Activated CD8-positive, alpha-beta memory T cell treated with anti-CD3 and anti-CD28 coated beads, Interleukin-2, amount 10 ng/mL, durations not matched to agents 7 days and 5 days (primary cell): ENCODE data around the gene PSD. TPM values are rescaled to one million over a fixed set of nuclear protein-coding genes. Genes with fewer than 3 reads are reported as not detected.
A peak's percentile ranks its signal among the peaks of the same experiment; 100 is the strongest.

Source experiments
- ATAC-seq: fragments of 150-1000 bp; cut with Tn5 transposase; one replicate; pipeline ENCODE4 v1.10.0; 2021; ENCODE audit warnings: moderate library complexity
- CTCF ChIA-PET: fragments of 350-600 bp; sonication (Branson Sonifier 250); formaldehyde crosslinking; loops from one replicate; lab custom pipeline; 2021; ENCODE audit warnings: antibody characterized with exemption; lab: Charles Lee
- DNase-seq: peaks from one replicate; pipeline ENCODE4 v3.0.0-alpha.2; 2020
- H3K27ac Mint-ChIP-seq: one replicate; pipeline ENCODE4 v1.8.0; 2021; ENCODE audit warnings: mild to moderate bottlenecking, mixed read lengths
- H3K27me3 Mint-ChIP-seq: one replicate; pipeline ENCODE4 v1.8.0; 2021; ENCODE audit warnings: mixed read lengths
- H3K36me3 Mint-ChIP-seq: one replicate; pipeline ENCODE4 v1.8.0; 2021; ENCODE audit warnings: mild to moderate bottlenecking, mixed read lengths
- H3K4me1 Mint-ChIP-seq: one replicate; pipeline ENCODE4 v1.8.0; 2021; ENCODE audit warnings: mixed read lengths
- H3K4me3 Mint-ChIP-seq: one replicate; pipeline ENCODE4 v1.8.0; 2021; ENCODE audit warnings: mild to moderate bottlenecking, moderate library complexity, mixed read lengths
- H3K9me3 Mint-ChIP-seq: one replicate; pipeline ENCODE4 v1.8.0; 2022; ENCODE audit warnings: low read depth, mixed read lengths
- total RNA-seq, 2 experiments: library from RNA; stranded (reverse); gene quantifications; one replicate each; pipeline ENCODE4 v1.2.3, GENCODE V29; 2021

PSD gene
- total RNA-seq, 2 experiments from 2014 or later, result 2.8 to 2.9 TPM

- peaks cover 44% of the 10 kb centered on the region for H3K4me1 Mint-ChIP-seq
- CTCF ChIA-PET, result interaction anchor here (1.0 to 16.5 kb wide), 4 partner anchors 24 to 169 kb away, joined by 3 to 271 read pairs (median 14); partner anchors contain the start of genes ELOVL3 and FBXL15
Observed at GRCh38 chr10:102396730-102397151, 21.8 kb downstream of the PSD start.

DNA sequence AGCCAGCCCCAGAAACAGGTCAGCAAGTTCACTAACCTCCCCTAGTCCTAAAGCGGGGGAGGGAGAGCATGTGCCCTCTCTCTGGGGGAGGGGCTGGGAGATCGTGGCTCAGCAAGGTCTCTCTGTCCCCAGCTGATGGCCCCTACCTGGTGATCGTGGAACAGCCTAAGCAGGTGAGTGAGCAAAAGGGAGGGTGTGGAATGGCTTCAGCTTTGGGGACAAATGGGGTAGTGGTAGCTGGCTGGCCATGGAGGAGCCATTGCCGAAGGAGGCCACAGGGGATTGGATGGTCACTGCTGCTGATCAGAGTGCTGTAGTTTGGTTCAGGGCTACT lies 22.3 kb downstream of the PSD start:
- CTCF ChIA-PET, result interaction anchor here (1.4 to 16.5 kb wide), 4 partner anchors 24 to 168 kb away, joined by 3 to 271 read pairs (median 28); partner anchors contain the start of genes ELOVL3 and FBXL15
- ATAC-seq (no peak), DNase-seq (no peak)
- Mint-ChIP-seq H3K36me3 (peaks cover 26% of the 10 kb centered on the region), H3K4me3 (peak overlapping the region; percentile 84), H3K27me3 (no peaks in the 10 kb centered on the region), H3K27ac (peak overlapping the region; percentile 90), H3K4me1 (peaks cover 44% of the 10 kb centered on the region), H3K9me3 (no peaks in the 10 kb centered on the region)

More at GRCh38 chr10:102396730-102397151, 21.8 kb downstream of the PSD start:
- no peak for DNase-seq
- ATAC-seq, result no peak
- Mint-ChIP-seq H3K27me3 (no peaks in the 10 kb centered on the region), H3K4me3 (peak overlapping the region; percentile 84), H3K27ac (peak overlapping the region; percentile 90), H3K36me3 (peaks cover 26% of the 10 kb centered on the region), H3K9me3 (no peaks in the 10 kb centered on the region)

- ATAC-seq, result peak; percentile 37
- peaks cover 26% of the 10 kb centered on the region for H3K36me3 Mint-ChIP-seq
- peak; percentile 90 for DNase-seq
- peak within 1 kb of the TSS; percentile 90 for H3K27ac Mint-ChIP-seq
- no peaks in the 10 kb centered on the region for H3K9me3 Mint-ChIP-seq
- peaks cover 44% of the 10 kb centered on the region for H3K4me1 Mint-ChIP-seq
- CTCF ChIA-PET, result interaction anchor here (0.7 to 16.5 kb wide), 15 partner anchors 10 to 260 kb away, joined by 3 to 271 read pairs (median 5); partner anchors contain the start of genes C10orf95, CUEDC2, ELOVL3 and FBXL15
- H3K4me3 Mint-ChIP-seq, result peak within 1 kb of the TSS; percentile 84
- H3K27me3 Mint-ChIP-seq, result no peaks in the 10 kb centered on the region
Observed at GRCh38 chr10:102395400-102396316, 22.9 kb downstream of the PSD start, which contains the start of gene NFKB2. TSS of gene NFKB2 (plus strand) at chr10:102395705. CDS start at chr10:102395960, 255 bp downstream.

GRCh38 chr10:102394801-102395399 lies 23.7 kb downstream of the PSD start:
- Mint-ChIP-seq H3K9me3 (no peaks in the 10 kb centered on the region), H3K27ac (peak overlapping the region; percentile 90), H3K27me3 (no peaks in the 10 kb centered on the region), H3K4me3 (peak overlapping the region; percentile 84), H3K36me3 (peaks cover 20% of the 10 kb centered on the region), H3K4me1 (peaks cover 43% of the 10 kb centered on the region)
- DNase-seq, result peak; percentile 68
- no peak for ATAC-seq
- CTCF ChIA-PET, result interaction anchor here (0.7 to 16.5 kb wide), 18 partner anchors 10 to 555 kb away, joined by 3 to 271 read pairs (median 4); partner anchors contain the start of genes C10orf95, CUEDC2, ELOVL3 and FBXL15

GRCh38 chr10:102394079-102394800 lies 24.3 kb downstream of the PSD start:
- CTCF ChIA-PET, result interaction anchor here (0.7 to 16.5 kb wide), 37 partner anchors 9 to 554 kb away, joined by 3 to 271 read pairs (median 4); partner anchors contain the start of genes C10orf95, CUEDC2, ELOVL3 and FBXL15
- Mint-ChIP-seq H3K4me3 (peak overlapping the region; percentile 84), H3K36me3 (peaks cover 20% of the 10 kb centered on the region), H3K9me3 (no peaks in the 10 kb centered on the region), H3K27ac (peak overlapping the region; percentile 90), H3K27me3 (no peaks in the 10 kb centered on the region), H3K4me1 (peaks cover 38% of the 10 kb centered on the region)
- peak; percentile 88 for ATAC-seq
- peak; percentile 99 for DNase-seq

- peaks cover 35% of the 10 kb centered on the region for H3K4me1 Mint-ChIP-seq
- no peaks in the 10 kb centered on the region for H3K27me3 Mint-ChIP-seq
- ATAC-seq (no peak), DNase-seq (no peak)
- peaks cover 20% of the 10 kb centered on the region for H3K36me3 Mint-ChIP-seq
- H3K4me3 Mint-ChIP-seq, result peak overlapping the region; percentile 84
- peak overlapping the region; percentile 90 for H3K27ac Mint-ChIP-seq
- CTCF ChIA-PET, result interaction anchor here (0.7 to 16.5 kb wide), 33 partner anchors 9 to 554 kb away, joined by 3 to 271 read pairs (median 4); partner anchors contain the start of genes C10orf95, CUEDC2, ELOVL3 and FBXL15
- no peaks in the 10 kb centered on the region for H3K9me3 Mint-ChIP-seq
Observed at GRCh38 chr10:102393411-102394078, 25.0 kb downstream of the PSD start.

GRCh38 chr10:102392306-102392705 lies 26.3 kb downstream of the PSD start:
- Mint-ChIP-seq H3K9me3 (no peaks in the 10 kb centered on the region), H3K36me3 (peaks cover 9% of the 10 kb centered on the region), H3K4me3 (no peak overlapping the region), H3K4me1 (peaks cover 22% of the 10 kb centered on the region), H3K27me3 (no peaks in the 10 kb centered on the region), H3K27ac (no peak overlapping the region)
- CTCF ChIA-PET, result interaction anchor here (1.8 to 16.5 kb wide), 5 partner anchors 8 to 191 kb away, joined by 8 to 271 read pairs (median 11); partner anchors contain the start of gene ELOVL3
- no peak for ATAC-seq
- no peak for DNase-seq

GRCh38 chr10:102389894-102390293 lies 28.7 kb downstream of the PSD start:
- Mint-ChIP-seq H3K27me3 (no peaks in the 10 kb centered on the region), H3K9me3 (no peaks in the 10 kb centered on the region), H3K4me3 (no peak overlapping the region), H3K27ac (no peak overlapping the region), H3K4me1 (peaks cover 9% of the 10 kb centered on the region), H3K36me3 (no peaks in the 10 kb centered on the region)
- DNase-seq (no peak), ATAC-seq (no peak)
- CTCF ChIA-PET, result interaction anchor here (0.7 to 2.2 kb wide), 4 partner anchors 9 to 169 kb away, joined by 3 to 16 read pairs (median 4); no protein-coding TSS in a partner anchor

DNA sequence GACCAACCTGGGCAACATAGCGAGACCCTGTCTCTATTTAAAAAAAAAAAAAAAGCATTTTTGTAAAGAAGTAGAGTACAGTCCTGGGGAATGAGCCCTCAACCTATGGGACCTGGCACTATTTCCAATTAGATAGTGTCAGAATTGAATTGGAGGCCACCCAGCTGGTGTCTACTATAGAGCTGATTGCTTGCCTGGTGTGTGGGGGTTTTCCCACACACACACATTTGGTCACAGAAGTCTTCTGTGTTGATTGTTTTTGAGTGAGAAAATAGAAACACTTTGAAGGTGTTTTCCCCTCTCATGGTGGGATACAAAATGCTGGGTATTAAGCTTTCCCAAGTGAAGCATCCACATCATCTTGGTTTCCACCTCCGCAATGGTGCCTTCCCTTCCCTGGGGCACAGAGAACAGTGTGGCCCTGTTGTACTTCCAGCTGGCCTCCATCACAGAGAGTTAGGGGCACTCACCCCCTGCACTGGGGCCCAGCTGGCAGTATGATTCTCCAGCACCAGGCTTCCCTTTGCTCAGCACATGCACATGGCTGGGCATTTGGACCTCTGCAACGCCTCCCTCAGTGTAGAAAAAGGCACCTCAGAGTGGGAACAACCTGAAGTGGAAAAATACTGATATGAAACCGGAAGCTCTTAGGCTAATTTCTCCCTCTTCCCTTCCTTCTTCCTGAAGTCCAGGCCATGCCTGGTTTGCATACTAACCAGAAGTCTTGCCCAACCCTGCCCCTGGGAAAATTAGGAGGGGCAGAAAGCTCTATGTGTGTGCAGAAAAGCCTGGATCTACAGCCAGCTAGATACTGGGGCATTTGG lies 33.8 kb downstream of the PSD start:
- H3K27ac Mint-ChIP-seq, result no peak overlapping the region
- ATAC-seq, result no peak
- H3K4me3 Mint-ChIP-seq, result no peak overlapping the region
- H3K9me3 Mint-ChIP-seq, result no peaks in the 10 kb centered on the region
- no peaks in the 10 kb centered on the region for H3K4me1 Mint-ChIP-seq
- H3K27me3 Mint-ChIP-seq, result no peaks in the 10 kb centered on the region
- H3K36me3 Mint-ChIP-seq, result peaks cover 9% of the 10 kb centered on the region
- CTCF ChIA-PET, result interaction anchor here (0.7 to 5.4 kb wide), 18 partner anchors 8 to 199 kb away, joined by 3 to 44 read pairs (median 4); partner anchors contain the start of genes FBXL15, NFKB2 and PITX3
- DNase-seq, result no peak

DNA sequence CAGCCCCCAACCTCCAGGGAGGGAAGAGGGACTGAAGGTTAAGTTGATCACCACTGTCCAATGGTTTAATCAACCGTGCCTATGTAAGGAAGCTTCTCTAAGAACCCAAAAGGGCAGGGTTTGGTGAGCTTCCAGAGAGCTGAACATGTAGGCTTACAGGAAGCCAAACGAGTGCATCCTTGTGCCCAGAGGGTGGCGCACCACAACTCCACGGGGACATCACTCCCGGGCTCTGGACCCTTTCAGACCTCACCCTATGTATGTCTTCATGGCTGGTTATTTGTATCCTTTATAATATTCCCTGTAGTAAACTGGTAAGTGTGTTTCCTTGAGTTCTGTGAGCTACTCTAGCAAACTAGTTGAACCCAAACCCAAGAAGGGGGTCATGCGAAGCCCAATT lies 34.5 kb downstream of the PSD start:
- Mint-ChIP-seq H3K9me3 (no peaks in the 10 kb centered on the region), H3K36me3 (peaks cover 11% of the 10 kb centered on the region), H3K4me3 (no peak overlapping the region), H3K4me1 (no peaks in the 10 kb centered on the region), H3K27ac (no peak overlapping the region), H3K27me3 (no peaks in the 10 kb centered on the region)
- DNase-seq (no peak), ATAC-seq (no peak)
- CTCF ChIA-PET, result interaction anchor here (0.9 to 5.4 kb wide), 11 partner anchors 8 to 154 kb away, joined by 3 to 44 read pairs (median 7); partner anchors contain the start of gene PITX3

DNA sequence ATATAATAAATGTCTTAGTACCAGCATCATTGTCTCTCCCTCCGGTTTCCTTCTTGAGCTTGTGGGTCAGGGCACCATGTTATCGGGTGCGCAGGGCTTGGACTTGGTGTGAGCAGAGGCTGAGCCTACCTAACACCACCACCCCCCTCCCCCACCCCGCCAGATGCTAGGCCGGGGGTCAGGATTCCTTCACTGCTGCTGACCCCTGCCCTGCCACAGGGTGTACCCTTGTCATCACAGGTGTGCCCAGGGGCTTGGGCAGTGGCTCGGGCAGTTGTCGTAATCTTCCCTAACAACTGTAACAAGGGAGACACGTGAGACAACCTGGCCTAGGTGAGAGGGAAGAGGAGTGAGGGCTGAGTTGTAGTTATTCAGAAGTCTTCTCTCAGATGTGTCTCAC lies 35.7 kb downstream of the PSD start:
- peaks cover 11% of the 10 kb centered on the region for H3K36me3 Mint-ChIP-seq
- H3K27ac Mint-ChIP-seq, result no peak overlapping the region
- no peak for DNase-seq
- ATAC-seq, result no peak
- H3K4me1 Mint-ChIP-seq, result no peaks in the 10 kb centered on the region
- H3K27me3 Mint-ChIP-seq, result no peaks in the 10 kb centered on the region
- CTCF ChIA-PET, result interaction anchor here (1.1 kb wide), 1 partner anchor 213 kb away, joined by 4 read pairs; no protein-coding TSS in a partner anchor
- H3K9me3 Mint-ChIP-seq, result no peaks in the 10 kb centered on the region
- H3K4me3 Mint-ChIP-seq, result no peak overlapping the region
